Fibroblast of gingiva (primary cell): ENCODE data around the gene FER.
A peak's percentile ranks its signal among the peaks of the same experiment; 100 is the strongest.

Experiments
- DNase-seq: peaks from one replicate; pipeline ENCODE4 v3.0.0-alpha.2; 2011; ENCODE audit warnings: low read depth

The FER gene

DNA sequence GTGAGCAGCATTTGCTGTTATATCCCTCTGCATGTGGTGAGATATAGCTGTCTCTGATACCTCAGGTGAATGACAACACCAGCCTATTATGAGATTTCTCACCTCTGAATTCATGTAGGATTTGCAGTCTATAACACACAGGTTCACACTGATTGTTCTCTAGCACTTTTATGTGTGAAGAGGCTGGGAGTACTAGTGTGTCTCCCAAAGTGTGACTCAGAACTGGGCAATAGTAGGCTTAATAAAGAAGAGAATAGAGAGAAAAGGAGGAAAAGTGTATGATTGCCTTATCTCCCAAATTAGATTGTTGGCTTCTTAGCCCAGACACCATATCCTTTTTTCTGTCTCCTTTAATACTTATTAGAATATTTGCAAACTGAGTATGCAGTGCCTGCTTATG is 430.1 kb downstream of the FER start:
- no peak for DNase-seq

DNA sequence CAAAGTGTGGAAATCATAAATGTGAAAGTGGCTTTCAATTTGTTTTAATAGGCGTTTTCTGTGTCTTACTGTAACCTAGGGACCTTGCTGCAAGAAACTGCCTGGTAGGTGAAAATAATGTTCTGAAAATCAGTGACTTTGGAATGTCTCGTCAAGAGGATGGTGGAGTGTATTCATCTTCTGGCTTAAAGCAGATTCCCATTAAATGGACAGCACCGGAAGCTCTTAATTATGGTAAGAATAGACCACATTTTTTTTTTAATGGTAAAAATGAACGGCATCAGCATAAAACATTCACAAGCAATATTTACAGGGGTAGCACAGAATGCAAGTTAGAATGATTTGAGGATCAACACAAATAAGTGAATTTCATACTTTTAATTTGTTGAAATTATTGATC is 433.0 kb downstream of the FER start:
- DNase-seq, result no peak

DNA sequence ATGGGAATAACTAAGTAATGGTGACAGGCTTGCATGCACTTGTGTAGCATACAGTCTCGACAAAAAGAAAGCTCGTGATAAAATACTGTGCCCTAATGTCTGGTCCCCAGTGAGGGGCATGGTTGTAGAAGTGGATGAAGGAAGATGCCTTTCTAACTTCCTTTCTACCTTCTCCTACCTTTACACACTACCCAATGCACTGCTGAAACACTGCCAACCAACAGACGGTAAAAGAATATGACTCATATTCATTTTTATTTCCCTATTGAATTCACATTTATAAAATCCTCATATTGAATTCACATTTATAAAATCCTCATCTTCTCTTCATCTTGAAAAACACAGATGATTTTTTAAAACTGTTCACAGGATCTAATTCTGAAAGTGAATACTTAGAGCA is 439.1 kb downstream of the FER start:
- no peak for DNase-seq

DNA sequence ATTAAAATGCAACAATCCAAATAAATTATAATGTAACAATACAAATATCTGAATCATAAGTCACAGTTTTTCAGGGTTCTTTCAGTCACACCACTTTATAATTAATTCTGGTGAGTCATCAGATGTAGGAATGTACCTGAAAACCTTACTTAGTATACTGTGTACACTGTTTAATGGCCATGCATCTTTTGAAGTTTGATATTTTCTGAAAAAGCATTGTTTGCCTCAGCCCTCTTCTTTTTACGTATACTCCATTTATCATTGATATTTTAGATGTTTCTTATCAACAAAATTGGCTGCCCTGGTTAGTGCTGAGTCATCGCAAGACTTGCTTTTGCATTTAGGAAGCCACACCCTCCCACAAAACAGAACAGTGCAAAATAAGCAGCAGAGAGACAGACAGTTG is 443.5 kb downstream of the FER start:
- peak; percentile 39 for DNase-seq

DNA sequence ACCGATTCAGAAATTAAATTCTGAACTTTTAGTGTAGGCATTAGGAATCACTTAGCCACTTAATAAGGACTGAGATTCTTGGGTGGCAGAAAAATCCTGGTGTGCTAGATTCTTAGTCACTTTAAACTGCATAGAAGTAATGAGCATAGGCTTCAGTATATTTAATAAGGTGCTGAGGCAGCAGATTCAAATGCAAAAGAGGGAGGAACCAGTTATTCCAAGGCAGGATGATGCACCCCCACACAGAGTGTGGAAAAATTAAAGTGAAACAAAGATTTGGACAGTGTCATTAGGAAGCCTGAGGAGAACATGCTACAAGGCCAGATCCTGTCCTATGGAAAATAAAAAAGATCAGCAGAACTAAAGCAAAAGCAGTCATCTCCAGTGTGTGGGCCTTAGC is 444.3 kb downstream of the FER start:
- no peak for DNase-seq

DNA sequence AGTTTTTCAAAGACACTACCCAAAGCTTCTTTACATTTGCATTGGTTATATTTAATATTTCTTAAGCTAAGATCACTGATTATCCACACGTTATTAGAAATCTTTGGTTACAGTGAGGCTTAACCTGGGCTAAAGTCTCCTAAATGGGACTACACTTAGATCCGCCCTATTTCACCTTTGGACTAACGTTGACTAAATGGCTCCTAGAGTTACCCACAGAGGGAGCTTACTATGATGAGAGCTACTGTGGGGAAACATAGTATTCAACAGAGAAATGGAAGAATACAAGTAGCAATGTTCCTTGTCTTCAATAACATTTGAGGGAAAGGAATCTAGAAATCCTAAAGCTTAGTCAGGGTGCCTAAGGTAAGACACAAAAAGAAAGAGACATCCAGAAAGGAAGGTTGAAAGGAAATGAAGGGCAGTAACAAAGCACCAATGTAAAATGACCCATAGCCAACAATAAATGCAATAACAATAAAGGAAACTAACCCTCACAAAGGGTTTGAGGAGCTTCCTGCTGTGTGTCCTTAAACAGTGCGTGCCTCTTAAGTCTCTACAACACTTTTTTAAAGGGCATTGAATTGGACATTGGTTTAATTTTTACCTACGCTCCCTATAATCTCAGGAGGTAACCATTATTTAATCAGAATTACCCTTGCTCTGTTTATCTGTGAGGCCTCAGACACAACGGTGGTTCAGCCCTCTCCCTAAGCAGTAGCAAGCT is 445.0 kb downstream of the FER start:
- no peak for DNase-seq

DNA sequence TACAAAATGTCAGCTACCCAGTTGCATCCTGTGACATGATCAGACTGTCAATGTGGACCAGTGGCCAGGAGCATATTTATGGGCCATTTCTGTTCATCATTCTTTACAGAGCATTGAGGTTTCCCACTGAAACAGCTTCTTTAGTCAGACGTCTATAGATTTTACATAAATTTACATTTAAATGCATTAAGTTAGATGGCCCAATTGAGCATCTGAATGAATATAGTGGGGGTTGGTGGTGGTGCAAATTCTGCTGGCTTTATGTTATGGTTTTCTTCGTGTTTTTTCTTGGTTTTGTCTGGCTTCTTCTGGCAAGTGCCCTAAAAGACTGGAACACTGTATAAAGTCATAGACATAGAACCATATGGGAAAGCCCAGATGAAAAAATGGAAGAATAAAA is 448.0 kb downstream of the FER start:
- DNase-seq, result no peak

DNA sequence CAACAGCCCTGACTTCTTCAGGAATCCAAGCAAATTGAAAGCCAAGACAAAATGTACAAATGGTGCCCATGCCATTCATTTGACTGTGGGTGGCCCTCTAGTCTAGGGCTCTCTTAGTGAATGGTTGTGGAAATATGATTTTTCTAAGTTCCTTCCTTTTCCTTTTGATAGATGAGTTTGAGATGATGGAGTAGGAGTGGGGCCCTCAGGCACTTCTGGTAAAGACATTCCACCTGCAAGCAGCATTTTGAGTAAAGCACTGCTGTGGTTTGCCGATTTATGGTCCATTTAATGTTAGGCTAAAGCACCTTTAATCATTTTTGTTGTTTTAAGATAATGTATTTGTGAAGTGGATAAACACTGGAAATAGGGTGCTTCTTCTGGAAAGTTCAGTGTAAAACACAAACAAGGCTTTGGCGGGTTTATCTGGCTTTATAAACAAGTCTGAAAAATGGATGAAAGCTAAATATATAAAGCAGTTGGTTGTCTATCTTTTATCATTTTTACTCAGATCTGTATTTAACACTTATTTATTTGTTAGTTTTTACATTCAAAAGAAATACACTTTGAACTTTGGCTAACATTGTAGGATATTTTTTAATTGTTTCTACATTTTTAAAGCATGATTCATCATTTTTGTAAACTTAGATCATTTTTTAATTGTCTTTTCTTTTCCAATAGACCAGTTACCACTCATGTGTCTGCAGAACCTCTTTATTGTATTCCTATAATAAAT is 448.6 kb downstream of the FER start:
- no peak for DNase-seq

DNA sequence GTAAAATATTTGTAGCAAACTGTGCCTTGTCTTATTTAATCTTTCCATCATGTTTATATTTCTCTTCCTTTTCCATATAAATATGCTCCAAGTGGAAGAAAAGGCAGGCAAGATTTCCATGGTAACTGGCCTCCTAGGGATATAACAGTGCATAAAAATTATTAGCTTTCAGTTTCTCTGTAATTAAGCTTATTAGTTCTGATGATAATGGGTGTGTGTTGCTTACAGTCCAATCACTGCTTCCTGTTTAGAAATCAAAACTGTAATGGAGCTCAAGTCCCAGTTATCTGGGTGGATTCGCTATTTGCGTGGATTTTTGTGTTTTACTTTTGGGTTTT is 449.1 kb downstream of the FER start:
- DNase-seq, result no peak

DNA sequence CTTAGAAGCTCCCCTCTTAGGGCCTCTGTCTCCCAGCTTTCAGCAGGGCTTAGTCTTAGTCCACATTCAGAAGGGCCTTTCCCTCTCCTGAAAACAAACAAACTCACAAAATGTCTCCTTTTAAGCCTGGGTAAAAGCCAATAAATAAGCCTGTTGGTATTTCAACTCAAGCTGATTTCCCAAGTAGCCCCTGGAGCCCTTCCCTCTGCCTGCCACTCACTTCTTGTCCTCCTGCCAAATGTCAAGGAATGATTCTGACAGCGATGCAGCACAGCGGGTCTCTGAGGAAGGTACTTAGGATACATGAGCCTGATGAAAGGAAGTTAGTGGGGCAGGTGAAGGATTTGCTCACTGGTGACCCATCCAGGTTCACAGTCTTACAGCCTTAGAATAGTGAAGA is 451.6 kb downstream of the FER start:
- no peak for DNase-seq

DNA sequence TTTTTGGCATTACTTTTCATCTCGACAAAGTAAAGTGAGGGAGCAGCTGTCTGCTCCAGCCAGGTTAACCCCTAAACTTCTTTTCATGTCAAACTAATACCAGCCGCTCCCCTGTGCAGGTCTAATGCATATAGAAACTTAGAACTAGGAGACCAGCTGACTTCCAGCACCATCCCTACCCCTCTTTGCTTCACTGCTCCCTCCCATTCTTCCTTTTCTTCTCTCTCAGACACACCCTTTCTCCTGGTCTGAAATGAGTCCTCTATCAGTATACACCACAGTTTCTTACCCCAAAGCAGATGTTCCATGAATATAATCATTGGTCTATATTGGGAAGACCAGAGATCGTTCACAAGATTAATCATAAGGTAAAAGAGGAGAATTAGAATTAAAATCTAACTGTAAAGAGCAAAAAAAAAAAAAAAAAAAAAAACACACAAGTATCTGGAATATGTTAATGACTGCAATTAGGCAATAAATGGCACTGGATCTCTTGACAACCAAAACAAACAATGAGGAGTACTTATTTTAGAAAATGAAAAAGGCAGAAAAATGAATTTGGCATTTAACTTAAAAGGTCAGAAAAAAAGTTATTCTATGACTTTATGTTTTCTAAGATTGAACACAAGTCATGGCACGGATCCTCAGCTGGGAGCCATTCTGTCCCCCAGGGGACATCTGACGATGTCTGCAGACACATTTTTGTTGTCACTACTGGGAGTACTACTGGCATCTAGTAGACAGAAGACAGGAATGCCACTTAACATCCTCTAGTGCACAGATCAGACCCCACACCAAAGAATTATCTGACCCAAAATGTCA is 452.3 kb downstream of the FER start:
- peak; percentile 63 for DNase-seq

DNA sequence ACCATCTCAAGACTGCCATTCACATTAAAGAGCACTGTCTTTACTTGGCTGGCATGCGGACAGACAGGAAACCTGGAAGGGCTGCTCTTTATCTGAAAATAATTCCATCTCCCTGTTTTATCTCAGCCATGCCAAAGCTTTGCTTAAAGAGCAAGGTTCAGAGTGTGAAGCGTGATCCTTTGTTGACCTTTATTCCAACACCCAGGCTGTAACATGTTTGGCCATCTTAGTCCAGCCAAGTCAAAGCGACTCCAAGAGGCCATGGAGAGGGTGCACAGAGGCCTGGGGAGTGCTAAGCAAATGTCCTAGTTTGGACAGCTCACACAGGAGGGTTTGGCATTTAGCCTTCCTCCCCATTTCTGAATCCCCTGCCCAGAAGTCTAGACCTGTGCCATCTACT is 467.3 kb downstream of the FER start:
- DNase-seq, result no peak

DNA sequence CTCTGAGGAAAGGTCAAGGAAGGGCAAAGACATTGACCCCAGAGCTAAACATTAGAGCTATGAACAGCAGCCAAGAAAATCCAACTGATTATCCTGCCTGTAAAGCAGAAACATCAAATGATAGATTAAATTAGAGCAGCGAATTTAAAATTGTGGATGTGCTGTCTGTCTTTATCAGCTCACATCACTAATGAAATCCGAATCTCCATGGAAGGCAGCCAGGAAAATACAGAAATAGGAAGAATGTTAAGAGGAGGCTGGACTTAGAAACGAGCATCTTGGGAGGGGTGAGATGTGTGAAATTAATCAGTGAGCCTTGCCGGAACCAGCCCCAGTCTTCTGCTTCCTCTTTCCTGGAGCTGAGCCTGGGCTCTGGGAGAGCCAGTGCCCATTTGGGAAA is 471.1 kb downstream of the FER start:
- DNase-seq, result no peak

DNA sequence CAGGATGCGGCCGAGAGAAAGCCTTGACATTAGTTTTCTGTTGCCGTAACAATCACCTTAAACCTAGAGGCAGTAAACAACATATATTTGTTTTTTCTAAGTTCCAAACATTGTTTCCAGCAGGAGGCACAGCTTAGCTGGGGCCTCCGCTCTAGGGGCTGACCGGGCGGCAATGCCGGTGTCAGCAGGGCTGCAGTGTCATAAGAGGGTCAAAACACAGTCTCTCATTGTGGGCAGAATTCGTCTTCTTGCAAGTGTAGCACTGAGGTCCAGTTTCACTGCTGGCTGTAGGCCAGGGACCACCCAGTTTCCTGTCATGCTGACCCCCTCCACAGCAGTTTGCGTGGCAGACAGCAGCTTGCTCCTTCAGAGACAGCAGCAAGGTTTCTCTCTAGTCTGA is 475.8 kb downstream of the FER start:
- DNase-seq, result no peak

DNA sequence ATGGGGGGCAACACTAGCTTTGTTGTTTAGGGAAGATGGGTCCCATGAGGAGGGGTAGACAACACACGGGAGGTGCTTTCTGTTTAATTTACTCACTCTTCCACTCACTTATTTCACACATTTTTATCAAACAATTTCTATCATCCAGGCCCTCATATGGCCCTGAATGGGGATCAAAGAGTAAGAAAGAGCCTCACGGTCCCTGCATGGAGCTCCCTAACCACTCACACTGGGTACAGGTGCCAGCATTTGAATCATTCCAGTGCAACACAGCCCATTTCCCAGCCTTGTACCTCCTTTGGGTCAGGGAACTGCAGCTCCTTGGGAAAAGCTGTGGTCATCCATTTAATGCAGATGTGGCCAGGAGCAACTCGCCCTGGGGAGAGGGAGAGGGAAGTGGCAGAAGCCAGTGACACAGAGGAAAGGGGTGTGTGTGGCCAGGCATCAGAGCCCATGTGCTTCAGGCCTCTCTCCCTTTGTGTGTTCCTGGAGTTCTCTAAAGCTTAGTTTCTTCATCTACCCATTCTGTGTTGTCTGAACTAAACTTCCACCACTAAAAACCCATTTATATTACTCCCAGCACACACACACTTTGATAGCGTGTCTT is 476.7 kb downstream of the FER start:
- DNase-seq, result no peak

DNA sequence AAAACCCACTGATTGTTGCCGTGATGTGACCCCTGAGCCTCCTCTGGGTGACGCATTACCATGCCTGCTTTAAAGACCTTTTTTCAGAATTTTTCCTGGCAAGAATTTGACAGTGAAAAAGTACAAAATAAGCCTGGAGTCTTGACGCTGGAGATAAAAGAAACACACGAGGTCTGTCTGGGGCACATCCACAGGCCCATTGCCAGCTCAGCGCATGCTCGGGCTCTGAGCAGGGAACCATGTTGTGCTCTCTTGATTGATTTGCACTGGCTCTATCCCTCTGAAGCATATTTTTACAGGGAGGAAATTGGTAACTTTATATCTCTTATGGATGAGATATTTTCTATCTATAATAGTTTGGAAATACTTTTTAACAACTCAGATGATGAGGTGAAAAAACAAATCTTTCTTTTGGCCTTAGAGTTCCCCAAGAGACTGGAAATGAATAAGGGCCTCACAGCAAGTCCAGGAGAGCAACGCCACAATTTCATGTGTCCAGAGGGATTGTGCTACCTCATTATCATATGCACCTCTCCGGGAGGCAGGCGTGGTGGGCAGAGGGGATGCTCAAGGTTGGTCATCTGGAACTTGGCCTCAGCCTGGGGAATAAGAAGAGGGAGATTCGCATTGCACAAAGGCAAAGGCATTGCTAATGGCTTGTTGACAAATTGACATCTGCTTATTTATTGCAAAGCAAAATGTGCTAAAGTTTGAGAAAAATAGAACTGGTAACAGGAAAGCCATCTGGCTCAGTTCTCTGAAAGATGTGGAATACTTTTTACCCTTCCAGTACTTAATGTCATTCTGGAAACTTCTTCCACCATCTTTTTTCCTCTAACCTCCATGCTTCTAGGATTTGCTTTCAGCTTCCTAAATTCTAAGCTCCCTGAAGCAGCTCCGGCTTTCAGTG is 478.3 kb downstream of the FER start:
- no peak for DNase-seq

DNA sequence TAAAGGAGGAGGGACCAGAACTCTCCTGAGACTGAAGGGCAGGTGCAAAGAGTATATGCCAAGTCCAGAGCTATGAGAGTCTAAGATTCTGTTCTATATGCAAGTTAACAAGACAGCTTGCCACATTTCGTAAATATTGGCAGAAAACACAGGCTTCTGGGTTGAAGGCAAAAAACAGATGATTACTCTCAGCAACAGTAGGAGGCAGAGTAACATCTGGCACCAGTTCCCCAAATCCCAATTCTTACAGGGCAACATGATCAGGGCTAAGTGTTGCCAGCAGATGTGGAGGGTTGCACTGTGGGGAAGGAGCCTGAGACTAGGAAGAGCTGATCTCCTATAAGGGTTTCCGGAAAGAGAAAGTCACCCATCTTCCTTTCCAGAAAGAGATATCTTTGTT is 482.7 kb downstream of the FER start:
- no peak for DNase-seq

DNA sequence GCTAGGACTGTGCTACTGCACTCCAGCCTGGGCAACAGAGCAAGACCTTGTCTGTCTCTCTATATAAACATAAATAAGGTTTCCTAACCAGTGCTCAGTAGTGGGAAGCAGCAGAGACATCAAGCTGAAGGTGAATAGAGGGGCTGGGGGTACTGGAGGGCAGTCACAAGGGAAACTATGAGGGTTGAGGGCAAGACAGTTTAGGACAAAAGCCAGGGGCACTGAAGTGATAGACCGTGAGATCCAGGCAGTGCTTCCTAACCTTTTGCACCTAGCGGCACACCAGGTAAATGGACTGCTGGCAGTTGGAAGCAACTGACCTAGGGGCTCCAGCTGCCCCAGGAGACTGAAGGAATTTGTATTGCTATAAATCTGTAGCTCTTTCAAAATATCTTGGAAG is 483.6 kb downstream of the FER start:
- no peak for DNase-seq

DNA sequence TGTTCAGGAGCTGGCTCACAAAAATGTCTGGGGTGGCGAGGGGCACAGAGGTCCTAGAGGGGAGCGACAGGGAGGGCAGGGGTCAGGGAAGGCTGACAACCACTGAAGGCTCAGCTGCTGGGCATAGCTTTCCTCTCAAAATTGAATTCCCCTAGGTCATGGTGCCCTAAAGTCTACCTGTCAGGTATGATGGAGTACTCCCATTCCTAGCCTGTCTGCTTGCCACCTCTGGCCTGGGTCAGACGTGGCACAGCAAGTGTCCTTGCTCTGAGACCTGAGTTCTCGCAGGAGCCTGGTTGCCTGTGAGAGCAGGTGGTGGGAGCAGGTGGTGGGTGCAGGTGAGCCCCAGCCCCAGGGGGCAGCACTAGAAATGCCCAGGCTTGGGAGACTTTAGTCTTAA is 486.7 kb downstream of the FER start:
- no peak for DNase-seq

DNA sequence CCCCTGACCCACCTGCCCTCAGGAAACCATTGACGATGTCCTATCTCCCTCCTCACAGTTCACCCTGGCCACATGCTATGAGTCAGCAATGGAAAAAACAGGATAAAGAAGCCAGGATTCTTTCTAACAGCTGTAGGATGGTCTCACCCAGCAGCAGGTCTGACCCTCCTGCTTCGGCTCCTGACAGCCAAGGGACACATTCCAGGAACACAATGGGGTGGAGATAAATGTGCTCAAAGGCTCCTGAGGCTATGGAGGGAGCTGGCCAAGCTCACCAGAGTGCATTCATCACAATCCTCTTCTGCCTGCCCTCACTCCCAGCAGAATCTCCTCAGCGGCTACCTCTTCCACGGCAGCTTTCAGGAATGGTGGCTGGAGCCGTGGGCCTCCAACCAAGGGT is 491.8 kb downstream of the FER start:
- no peak for DNase-seq

DNA sequence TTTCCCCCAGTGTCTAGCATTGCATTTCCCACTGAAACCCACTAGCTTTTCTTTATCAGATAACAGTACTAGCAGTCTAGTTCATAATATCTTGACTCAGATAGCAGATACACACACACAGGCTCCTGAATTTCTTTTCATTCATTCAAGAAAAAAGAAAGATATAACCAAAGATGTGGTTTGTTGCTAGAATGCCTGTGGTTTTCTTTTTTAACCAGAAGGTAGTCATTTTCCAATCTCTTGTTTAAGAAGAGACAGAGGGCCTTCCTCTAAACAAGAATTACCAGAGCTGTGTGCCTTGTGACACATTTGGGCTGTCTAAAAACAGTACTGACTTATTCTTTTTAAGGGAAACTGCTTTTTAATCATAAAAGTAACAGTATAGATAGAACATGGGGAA is 494.8 kb downstream of the FER start:
- DNase-seq, result no peak

DNA sequence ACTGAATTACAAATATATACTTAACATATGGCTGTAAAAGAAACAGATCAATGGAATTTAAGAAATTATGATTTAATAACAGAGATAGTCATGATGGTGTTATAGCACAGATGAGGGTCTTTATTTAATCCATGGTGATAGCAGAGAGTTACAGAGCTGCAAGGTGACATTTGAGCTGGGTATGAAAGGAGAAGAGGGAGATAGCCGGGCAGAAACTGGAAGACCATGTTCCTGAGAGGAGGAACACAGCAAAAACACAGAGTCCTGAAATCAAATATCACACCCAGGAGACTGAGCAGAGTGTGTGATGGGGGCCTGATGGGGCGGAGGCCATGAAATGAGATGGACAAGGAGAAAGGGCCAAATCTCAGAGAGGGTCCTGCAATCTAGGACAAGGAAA is 498.7 kb downstream of the FER start:
- DNase-seq, result no peak
